HuH-7 (cell line): ENCODE results near the gene FAM177A1.

Source experiments
- DNase-seq: peaks from one replicate; pipeline ENCODE4 v3.0.0; 2011; ENCODE audit warnings: low spot score

The FAM177A1 gene

DNA sequence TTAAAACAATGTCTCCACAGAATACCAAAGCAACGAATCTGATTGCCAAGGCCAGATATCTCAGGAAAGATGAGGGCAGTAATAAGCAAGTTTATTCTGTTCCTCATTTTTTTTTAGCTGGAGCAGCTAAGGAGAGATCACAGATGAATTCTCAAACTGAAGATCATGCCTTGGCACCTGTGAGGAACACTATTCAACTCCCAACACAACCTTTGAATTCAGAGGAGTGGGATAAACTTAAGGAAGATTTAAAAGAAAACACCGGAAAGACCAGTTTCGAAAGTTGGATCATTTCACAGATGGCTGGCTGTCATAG lies 77.3 kb downstream of the FAM177A1 start:
- DNase-seq, result no peak

DNA sequence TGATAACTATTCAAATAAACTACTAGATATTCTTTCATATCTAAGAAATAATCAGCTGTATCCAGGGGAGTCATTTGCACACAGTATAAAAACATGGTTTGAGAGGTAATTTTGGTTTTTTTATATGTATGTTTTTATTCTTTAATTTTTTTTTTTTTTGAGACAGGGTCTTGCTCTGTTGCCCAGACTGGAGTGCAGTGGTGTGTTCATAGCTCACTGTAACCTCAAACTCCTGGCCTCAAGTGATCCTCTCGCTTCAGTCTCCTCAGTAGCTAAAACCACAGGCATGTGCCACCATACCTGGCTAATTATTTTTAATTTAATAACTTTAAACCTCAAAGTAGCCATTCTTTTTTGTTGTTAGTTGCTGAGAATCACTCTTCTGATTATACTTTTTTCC lies 78.1 kb downstream of the FAM177A1 start:
- DNase-seq, result no peak
